ENCODE results near the gene SLC9A1.

Gene SLC9A1

DNA sequence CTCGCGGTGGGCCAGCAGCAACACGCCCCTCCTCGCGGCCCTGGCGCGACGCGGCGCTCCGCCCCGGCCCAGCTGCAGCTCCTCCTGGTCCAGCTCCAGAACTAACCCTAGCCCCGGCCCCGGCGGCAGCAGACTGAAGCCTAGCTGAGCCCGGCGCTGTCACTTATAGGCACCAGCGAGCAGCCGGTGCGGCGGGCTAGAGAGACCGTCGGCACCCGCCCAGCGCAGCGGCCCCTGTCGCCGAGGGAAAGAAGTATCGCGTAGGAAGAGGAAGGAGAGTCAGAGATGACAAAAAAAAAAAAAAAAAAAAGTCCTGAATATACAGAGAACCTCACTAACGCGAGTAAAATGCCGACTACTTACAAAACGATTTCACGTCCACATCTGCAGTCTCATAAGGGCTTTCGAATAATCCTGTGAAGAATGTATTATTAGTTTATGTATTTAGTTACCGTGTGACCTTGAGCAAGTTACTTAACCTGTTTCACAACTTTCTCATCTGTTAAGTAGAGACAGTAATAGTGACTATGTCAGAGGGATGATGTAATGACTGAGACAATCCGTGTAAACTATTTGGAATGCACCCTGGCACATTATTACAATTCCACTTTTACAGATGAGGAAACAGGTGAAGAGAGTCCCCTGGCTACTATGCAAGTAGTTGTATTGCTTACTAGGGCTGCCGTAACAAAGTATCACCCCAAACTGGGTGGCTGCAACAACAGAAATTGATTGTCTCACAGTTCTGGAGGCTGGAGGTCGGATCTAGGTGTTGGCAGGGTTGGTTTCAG is at the start of gene SLC9A1 (continued):
- TF ChIP-seq, protein P1, sequence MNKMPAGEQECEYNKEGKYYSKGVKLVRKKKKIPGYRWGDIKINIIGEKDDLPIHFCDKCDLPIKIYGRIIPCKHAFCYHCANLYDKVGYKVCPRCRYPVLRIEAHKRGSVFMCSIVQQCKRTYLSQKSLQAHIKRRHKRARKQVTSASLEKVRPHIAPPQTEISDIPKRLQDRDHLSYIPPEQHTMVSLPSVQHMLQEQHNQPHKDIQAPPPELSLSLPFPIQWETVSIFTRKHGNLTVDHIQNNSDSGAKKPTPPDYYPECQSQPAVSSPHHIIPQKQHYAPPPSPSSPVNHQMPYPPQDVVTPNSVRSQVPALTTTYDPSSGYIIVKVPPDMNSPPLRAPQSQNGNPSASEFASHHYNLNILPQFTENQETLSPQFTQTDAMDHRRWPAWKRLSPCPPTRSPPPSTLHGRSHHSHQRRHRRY (tag by site-specific recombination; IDR thresholded peaks at IDR 0.05) = no peak
- TF ChIP-seq ZNF561 (tag by site-specific recombination; IDR thresholded peaks at IDR 0.05; ENCODE audit: borderline replicate concordance) (peak; percentile 85; the same call in 1 of the 2 replicates), ZNF549 (tag by site-specific recombination; IDR thresholded peaks at IDR 0.05) (no peak), ZNF792 (tag by site-specific recombination; IDR thresholded peaks at IDR 0.05) (no peak), ZBTB8A (tag by site-specific recombination; IDR thresholded peaks at IDR 0.05) (peak; percentile 61), GLIS1 (tag by site-specific recombination; IDR thresholded peaks at IDR 0.05) (no peak), ZBTB1 (tag by site-specific recombination; IDR thresholded peaks at IDR 0.05) (no peak), ZNF311 (tag by site-specific recombination; IDR thresholded peaks at IDR 0.05; ENCODE audit: borderline replicate concordance) (no peak), INSM2 (tag by site-specific recombination; IDR thresholded peaks at IDR 0.05) (peak; percentile 85; the same call in 1 of the 2 replicates), ZNF768 (tag by site-specific recombination; IDR thresholded peaks at IDR 0.05) (0 out of 2 replicates have a peak, but pooled peaks have one; percentile 11), KLF9 (tag by site-specific recombination; IDR thresholded peaks at IDR 0.05; ENCODE audit: low read depth) (no peak), ZNF707 (tag by site-specific recombination; IDR thresholded peaks at IDR 0.05) (no peak), ZNF449 (tag by site-specific recombination; IDR thresholded peaks at IDR 0.05) (peak; percentile 31; the same call in 1 of the 2 replicates), ZNF132 (tag by site-specific recombination; IDR thresholded peaks at IDR 0.05; ENCODE audit: borderline replicate concordance) (no peak), PRDM10 (tag by site-specific recombination; IDR thresholded peaks at IDR 0.05) (peak; percentile 58; the same call in 1 of the 2 replicates), ZNF2 (tag by site-specific recombination; IDR thresholded peaks at IDR 0.05) (peak; percentile 89), ZFP69B (tag by site-specific recombination; IDR thresholded peaks at IDR 0.05) (peak; percentile 85), ZBTB7A (tag by site-specific recombination; IDR thresholded peaks at IDR 0.05; ENCODE audit: low read depth) (no peak), GLI2 (tag by site-specific recombination; IDR thresholded peaks at IDR 0.05; ENCODE audit: borderline replicate concordance, low read depth) (no peak), TRIM28 (IDR thresholded peaks at IDR 0.05; ENCODE audit: borderline replicate concordance, low read length) (peak; percentile 76; the same call in 1 of the 2 replicates)
- TF ChIP-seq, protein P2, sequence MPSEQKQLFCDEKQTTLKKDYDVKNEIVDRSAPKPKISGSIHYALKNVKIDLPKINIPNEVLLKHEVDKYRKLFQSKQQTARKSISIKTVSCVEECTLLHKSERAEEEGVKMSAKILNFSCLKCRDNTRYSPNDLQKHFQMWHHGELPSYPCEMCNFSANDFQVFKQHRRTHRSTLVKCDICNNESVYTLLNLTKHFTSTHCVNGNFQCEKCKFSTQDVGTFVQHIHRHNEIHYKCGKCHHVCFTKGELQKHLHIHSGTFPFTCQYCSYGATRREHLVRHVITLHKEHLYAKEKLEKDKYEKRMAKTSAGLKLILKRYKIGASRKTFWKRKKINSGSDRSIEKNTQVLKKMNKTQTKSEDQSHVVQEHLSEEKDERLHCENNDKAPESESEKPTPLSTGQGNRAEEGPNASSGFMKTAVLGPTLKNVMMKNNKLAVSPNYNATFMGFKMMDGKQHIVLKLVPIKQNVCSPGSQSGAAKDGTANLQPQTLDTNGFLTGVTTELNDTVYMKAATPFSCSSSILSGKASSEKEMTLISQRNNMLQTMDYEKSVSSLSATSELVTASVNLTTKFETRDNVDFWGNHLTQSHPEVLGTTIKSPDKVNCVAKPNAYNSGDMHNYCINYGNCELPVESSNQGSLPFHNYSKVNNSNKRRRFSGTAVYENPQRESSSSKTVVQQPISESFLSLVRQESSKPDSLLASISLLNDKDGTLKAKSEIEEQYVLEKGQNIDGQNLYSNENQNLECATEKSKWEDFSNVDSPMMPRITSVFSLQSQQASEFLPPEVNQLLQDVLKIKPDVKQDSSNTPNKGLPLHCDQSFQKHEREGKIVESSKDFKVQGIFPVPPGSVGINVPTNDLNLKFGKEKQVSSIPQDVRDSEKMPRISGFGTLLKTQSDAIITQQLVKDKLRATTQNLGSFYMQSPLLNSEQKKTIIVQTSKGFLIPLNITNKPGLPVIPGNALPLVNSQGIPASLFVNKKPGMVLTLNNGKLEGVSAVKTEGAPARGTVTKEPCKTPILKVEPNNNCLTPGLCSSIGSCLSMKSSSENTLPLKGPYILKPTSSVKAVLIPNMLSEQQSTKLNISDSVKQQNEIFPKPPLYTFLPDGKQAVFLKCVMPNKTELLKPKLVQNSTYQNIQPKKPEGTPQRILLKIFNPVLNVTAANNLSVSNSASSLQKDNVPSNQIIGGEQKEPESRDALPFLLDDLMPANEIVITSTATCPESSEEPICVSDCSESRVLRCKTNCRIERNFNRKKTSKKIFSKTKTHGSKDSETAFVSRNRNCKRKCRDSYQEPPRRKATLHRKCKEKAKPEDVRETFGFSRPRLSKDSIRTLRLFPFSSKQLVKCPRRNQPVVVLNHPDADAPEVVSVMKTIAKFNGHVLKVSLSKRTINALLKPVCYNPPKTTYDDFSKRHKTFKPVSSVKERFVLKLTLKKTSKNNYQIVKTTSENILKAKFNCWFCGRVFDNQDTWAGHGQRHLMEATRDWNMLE (tag by site-specific recombination; conservative IDR thresholded peaks at IDR 0.05; ENCODE audit: low read depth) = peak; percentile 72
- TF ChIP-seq, protein P3, sequence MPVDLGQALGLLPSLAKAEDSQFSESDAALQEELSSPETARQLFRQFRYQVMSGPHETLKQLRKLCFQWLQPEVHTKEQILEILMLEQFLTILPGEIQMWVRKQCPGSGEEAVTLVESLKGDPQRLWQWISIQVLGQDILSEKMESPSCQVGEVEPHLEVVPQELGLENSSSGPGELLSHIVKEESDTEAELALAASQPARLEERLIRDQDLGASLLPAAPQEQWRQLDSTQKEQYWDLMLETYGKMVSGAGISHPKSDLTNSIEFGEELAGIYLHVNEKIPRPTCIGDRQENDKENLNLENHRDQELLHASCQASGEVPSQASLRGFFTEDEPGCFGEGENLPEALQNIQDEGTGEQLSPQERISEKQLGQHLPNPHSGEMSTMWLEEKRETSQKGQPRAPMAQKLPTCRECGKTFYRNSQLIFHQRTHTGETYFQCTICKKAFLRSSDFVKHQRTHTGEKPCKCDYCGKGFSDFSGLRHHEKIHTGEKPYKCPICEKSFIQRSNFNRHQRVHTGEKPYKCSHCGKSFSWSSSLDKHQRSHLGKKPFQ (tag by site-specific recombination; IDR thresholded peaks at IDR 0.05) = peak; percentile 41; the same call in 1 of the 2 replicates

Measured in HEK293 (cell line).